Neural progenitor cell (in vitro differentiated cells): Measurements from ENCODE around the gene DMPK. TPM values are rescaled to one million over a fixed set of nuclear protein-coding genes. Genes with fewer than 3 reads are reported as not detected.

Source experiments
- DNase-seq: peaks from one replicate; pipeline ENCODE4 v3.0.0-alpha.2; 2016; ENCODE audit warnings: low spot score
- H2AFZ ChIP-seq: fragments of 200-600 bp; sonication (generic); replicated peaks from 2 replicates; pipeline ENCODE4 v1.6.1; 2016; ENCODE audit warnings: antibody characterized with exemption
- H3F3A ChIP-seq: fragments of 200-600 bp; sonication (generic); 2 replicates; pipeline ENCODE4 v1.6.1; 2016; ENCODE audit warnings: antibody characterized with exemption, low read depth
- H3K27ac ChIP-seq: fragments of 200-600 bp; sonication (generic); 2 replicates; pipeline ENCODE4 v1.5.1; 2016; ENCODE audit warnings: mild to moderate bottlenecking
- H3K27me3 ChIP-seq: fragments of 200-600 bp; sonication (generic); 2 replicates; pipeline ENCODE4 v1.6.1; 2016; ENCODE audit warnings: mild to moderate bottlenecking, moderate library complexity
- H3K36me3 ChIP-seq: fragments of 200-600 bp; sonication (generic); 2 replicates; pipeline ENCODE4 v1.5.1; 2016
- H3K4me1 ChIP-seq: fragments of 200-600 bp; sonication (generic); 2 replicates; pipeline ENCODE4 v1.6.1; 2016; ENCODE audit warnings: mixed run types
- H3K4me2 ChIP-seq: fragments of 200-600 bp; sonication (generic); 2 replicates; pipeline ENCODE4 v1.6.1; 2016
- H3K4me3 ChIP-seq: fragments of 200-600 bp; sonication (generic); 2 replicates; pipeline ENCODE4 v1.5.1; 2016
- H3K79me2 ChIP-seq: fragments of 200-600 bp; sonication (generic); 2 replicates; pipeline ENCODE4 v1.6.1; 2016; ENCODE audit warnings: low read depth
- H3K9ac ChIP-seq: fragments of 200-600 bp; sonication (generic); 2 replicates; pipeline ENCODE4 v1.6.1; 2016
- H3K9me3 ChIP-seq: fragments of 200-600 bp; sonication (generic); 2 replicates; pipeline ENCODE4 v1.5.1; 2016; ENCODE audit warnings: low read depth
- H4K20me1 ChIP-seq: fragments of 200-600 bp; sonication (generic); 2 replicates; pipeline ENCODE4 v1.6.1; 2016; ENCODE audit warnings: low read depth
- H3K27ac Mint-ChIP-seq: 3 replicates; pipeline ENCODE4 v1.8.0; 2021; ENCODE audit warnings: mixed read lengths
- H3K27me3 Mint-ChIP-seq: 2 replicates; pipeline ENCODE4 v1.8.0; 2022; ENCODE audit warnings: low read depth, mild to moderate bottlenecking, inconsistent platforms, moderate library complexity, mixed read lengths; ENCODE audit not compliant: insufficient read depth
- H3K36me3 Mint-ChIP-seq: 3 replicates; pipeline ENCODE4 v1.8.0; 2021; ENCODE audit warnings: mixed read lengths
- H3K4me1 Mint-ChIP-seq: 3 replicates; pipeline ENCODE4 v1.8.0; 2021; ENCODE audit warnings: mixed read lengths
- H3K4me3 Mint-ChIP-seq: 3 replicates; pipeline ENCODE4 v1.8.0; 2021; ENCODE audit warnings: mild to moderate bottlenecking, moderate library complexity, mixed read lengths
- H3K9me3 Mint-ChIP-seq: 3 replicates; pipeline ENCODE4 v1.8.0; 2020; ENCODE audit warnings: mixed read lengths
- EZH2 ChIP-seq: fragments of 200-600 bp; sonication (generic); IDR thresholded peaks from 2 replicates; pipeline ENCODE4 v1.6.1; 2017; ENCODE audit warnings: antibody characterized with exemption, mild to moderate bottlenecking, moderate library complexity
- EZH2phosphoT487 ChIP-seq: fragments of 200-600 bp; sonication (generic); IDR thresholded peaks from 2 replicates; pipeline ENCODE4 v1.6.1; 2017; ENCODE audit warnings: antibody characterized with exemption
- total RNA-seq: library from RNA; depleted of rRNA; stranded (reverse); fragments of >200 nt; gene quantifications from 2 replicates; pipeline ENCODE4 v1.2.3, GENCODE V29; 2015; ENCODE audit warnings: low replicate concordance
- TF ChIP-seq, protein P1 (sequence below): fragments of 200-600 bp; sonication (generic); IDR thresholded peaks from 2 replicates; pipeline ENCODE4 v1.5.1; 2017; ENCODE audit warnings: antibody characterized with exemption, mild to moderate bottlenecking

DMPK gene
- total RNA-seq, 1 donor from 2014 or later: 5.5 TPM

DNA sequence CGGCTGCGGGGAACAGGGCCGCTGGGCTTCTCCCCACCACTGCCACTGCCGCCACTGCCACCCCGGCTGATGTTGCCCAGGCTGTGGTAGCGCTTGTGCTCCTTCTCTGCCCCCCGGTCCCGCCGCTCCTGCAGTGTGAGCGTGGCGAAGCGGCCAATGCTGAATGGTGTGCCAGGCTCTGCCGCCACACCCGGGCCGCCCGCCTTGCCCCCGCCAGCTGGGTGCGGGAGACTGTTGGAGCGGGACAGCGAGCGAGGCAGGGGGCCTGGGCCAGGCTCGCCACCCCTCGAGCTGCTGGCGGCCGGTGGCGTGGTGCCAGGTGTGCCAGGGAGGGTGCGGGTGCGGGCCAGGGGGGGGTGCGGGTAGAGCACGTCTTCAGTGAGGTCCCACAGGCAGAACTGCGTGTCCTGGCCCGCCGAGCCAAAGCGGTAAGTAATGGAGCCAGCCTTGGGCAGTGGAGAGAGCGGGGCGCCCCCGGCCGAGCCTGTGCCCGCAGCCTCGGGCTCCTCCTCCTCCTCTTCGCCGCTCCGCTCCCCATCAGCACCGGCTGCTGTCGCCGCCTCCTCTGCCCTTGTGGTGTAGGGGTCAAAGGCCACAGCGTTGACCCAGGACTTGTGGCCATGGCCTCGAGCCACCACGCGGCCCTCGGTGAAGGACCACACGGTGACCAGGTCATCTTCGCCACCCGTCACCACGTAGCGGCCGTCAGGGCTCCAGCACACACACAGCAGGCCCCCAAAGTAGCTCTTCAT, 3.7 kb upstream of the DMPK start:
- H4K20me1 ChIP-seq: peaks cover 58% of the 10 kb centered on the region
- H3K9ac ChIP-seq: no peak overlapping the region
- no peak overlapping the region for H3K27ac ChIP-seq
- peaks cover 19% of the 10 kb centered on the region for H3K4me1 Mint-ChIP-seq
- peaks cover 6% of the 10 kb centered on the region for H3K27me3 Mint-ChIP-seq
- no peaks in the 10 kb centered on the region for H3K27me3 ChIP-seq
- no peaks in the 10 kb centered on the region for H3K9me3 Mint-ChIP-seq
- no peaks in the 10 kb centered on the region for H3K36me3 ChIP-seq
- peaks cover 19% of the 10 kb centered on the region for H3K36me3 Mint-ChIP-seq
- DNase-seq: no peak
- H3K4me2 ChIP-seq: no peak overlapping the region
- H3K79me2 ChIP-seq: peaks cover 15% of the 10 kb centered on the region
- peaks cover 17% of the 10 kb centered on the region for H3K4me1 ChIP-seq
- H3K4me3 ChIP-seq: no peak overlapping the region
- no peak overlapping the region for H3K27ac Mint-ChIP-seq
- H3K9me3 ChIP-seq: no peaks in the 10 kb centered on the region
- no peak overlapping the region for H2AFZ ChIP-seq
- peaks cover 8% of the 10 kb centered on the region for H3F3A ChIP-seq
- H3K4me3 Mint-ChIP-seq: no peak overlapping the region
- no peak for TF ChIP-seq EZH2phosphoT487
- TF ChIP-seq, protein P1, sequence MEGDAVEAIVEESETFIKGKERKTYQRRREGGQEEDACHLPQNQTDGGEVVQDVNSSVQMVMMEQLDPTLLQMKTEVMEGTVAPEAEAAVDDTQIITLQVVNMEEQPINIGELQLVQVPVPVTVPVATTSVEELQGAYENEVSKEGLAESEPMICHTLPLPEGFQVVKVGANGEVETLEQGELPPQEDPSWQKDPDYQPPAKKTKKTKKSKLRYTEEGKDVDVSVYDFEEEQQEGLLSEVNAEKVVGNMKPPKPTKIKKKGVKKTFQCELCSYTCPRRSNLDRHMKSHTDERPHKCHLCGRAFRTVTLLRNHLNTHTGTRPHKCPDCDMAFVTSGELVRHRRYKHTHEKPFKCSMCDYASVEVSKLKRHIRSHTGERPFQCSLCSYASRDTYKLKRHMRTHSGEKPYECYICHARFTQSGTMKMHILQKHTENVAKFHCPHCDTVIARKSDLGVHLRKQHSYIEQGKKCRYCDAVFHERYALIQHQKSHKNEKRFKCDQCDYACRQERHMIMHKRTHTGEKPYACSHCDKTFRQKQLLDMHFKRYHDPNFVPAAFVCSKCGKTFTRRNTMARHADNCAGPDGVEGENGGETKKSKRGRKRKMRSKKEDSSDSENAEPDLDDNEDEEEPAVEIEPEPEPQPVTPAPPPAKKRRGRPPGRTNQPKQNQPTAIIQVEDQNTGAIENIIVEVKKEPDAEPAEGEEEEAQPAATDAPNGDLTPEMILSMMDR: no peak
- no peak for TF ChIP-seq EZH2

- peaks cover 20% of the 10 kb centered on the region for H3K4me1 ChIP-seq
- H3K36me3 ChIP-seq: no peaks in the 10 kb centered on the region
- peaks cover 19% of the 10 kb centered on the region for H3K36me3 Mint-ChIP-seq
- no peak overlapping the region for H3K4me3 Mint-ChIP-seq
- peaks cover 16% of the 10 kb centered on the region for H3F3A ChIP-seq
- peaks cover 66% of the 10 kb centered on the region for H4K20me1 ChIP-seq
- no peak overlapping the region for H3K4me3 ChIP-seq
- peaks cover under 1% of the 10 kb centered on the region for H3K27me3 ChIP-seq
- H3K79me2 ChIP-seq: peaks cover 7% of the 10 kb centered on the region
- DNase-seq: no peak
- H3K4me2 ChIP-seq: no peak overlapping the region
- no peak overlapping the region for H3K27ac Mint-ChIP-seq
- H2AFZ ChIP-seq: no peak overlapping the region
- no peak for TF ChIP-seq EZH2
- no peak for TF ChIP-seq EZH2phosphoT487
- TF ChIP-seq, protein P1: no peak
- no peak overlapping the region for H3K27ac ChIP-seq
- H3K4me1 Mint-ChIP-seq: peaks cover 18% of the 10 kb centered on the region
- H3K9ac ChIP-seq: no peak overlapping the region
- H3K9me3 ChIP-seq: no peaks in the 10 kb centered on the region
- H3K27me3 Mint-ChIP-seq: peaks cover 6% of the 10 kb centered on the region
- H3K9me3 Mint-ChIP-seq: no peaks in the 10 kb centered on the region
Observed at GRCh38 chr19:45785097-45785496, 2.8 kb upstream of the DMPK start.

DNA sequence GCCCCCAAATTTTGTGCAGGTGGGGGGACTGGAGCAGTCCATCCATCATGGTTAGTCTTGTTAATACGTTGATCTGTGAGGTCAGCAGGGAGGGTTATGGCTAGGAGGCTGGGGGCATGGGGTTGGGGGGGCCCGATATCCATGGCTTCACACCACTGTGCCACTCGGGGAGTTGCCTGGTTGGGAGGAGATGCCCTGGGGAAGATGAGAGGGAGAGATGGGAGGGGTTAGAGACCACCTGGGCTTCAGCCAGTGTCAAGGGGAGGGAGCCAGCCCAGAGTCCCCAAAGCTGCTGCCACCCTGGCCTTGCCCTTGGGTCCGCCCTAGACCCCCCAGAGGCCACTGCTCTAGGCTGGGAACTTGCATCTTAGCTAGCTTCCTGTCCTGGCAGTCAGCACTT, 1.8 kb upstream of the DMPK start:
- no peak for TF ChIP-seq EZH2
- TF ChIP-seq EZH2phosphoT487: no peak
- TF ChIP-seq, protein P1: no peak
- no peak overlapping the region for H3K27ac ChIP-seq

More for the DNA sequence above, 1.8 kb upstream of the DMPK start:
- Histone ChIP-seq H3F3A (peaks cover 18% of the 10 kb centered on the region), H3K4me1 (peaks cover 24% of the 10 kb centered on the region), H3K4me2 (no peak overlapping the region), H4K20me1 (peaks cover 73% of the 10 kb centered on the region), H3K4me3 (no peak overlapping the region), H3K79me2 (no peaks in the 10 kb centered on the region), H3K27me3 (peaks cover 5% of the 10 kb centered on the region), H3K36me3 (no peaks in the 10 kb centered on the region), H2AFZ (no peak overlapping the region), H3K9ac (no peak overlapping the region), H3K9me3 (no peaks in the 10 kb centered on the region)
- peaks cover 19% of the 10 kb centered on the region for H3K36me3 Mint-ChIP-seq
- H3K9me3 Mint-ChIP-seq: no peaks in the 10 kb centered on the region
- H3K4me3 Mint-ChIP-seq: no peak overlapping the region
- no peak overlapping the region for H3K27ac Mint-ChIP-seq
- H3K4me1 Mint-ChIP-seq: peaks cover 22% of the 10 kb centered on the region
- H3K27me3 Mint-ChIP-seq: peaks cover 10% of the 10 kb centered on the region
- no peak for DNase-seq
